Right lobe of liver (tissue), 4 donors: ENCODE measurements around the gene DMPK.

Source experiments
- POLR2A ChIP-seq: fragments of 450-650 bp; IDR thresholded peaks from one replicate; pipeline ENCODE4 v1.6.1; 2017; ENCODE audit warnings: antibody characterized with exemption, mild to moderate bottlenecking
- TF ChIP-seq, protein P1 (sequence below), 4 donors: fragments of 200-600 bp in 3 of 4; fragments of 450-650 bp in 1 of 4; IDR thresholded peaks; one replicate each; pipeline versions ENCODE4 v1.5.1 to v1.8.0; 2016 to 2022; ENCODE audit warnings: antibody characterized with exemption in 4 of 4, mild to moderate bottlenecking in 2 of 4
- donor health status: DM: no; HTN: no; CAD: no.
- donor health status: DM: no; HTN: no; CAD: no.
- donor health status: DM: no; HTN: yes; CAD: no.

DNA sequence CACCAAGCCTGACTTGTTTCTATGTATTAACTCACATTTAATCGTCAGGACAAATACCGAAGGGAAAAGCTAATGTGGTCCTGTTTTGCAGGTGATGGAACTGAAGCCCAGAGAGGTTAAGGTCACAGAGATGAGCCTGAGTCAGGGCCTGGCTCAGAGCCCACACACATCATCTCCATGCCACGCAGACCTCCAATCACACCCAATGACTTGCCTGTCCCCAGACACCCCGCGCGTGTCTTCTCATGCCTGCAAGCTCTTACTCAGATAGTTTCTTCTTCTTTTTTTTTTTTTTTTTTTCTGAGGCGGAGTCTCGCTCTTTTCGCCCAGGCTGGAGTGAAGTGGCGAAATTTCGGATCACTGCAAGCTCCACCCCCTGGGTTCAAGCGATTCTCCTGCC is 29.7 kb downstream of the DMPK start:
- TF ChIP-seq, protein P1, sequence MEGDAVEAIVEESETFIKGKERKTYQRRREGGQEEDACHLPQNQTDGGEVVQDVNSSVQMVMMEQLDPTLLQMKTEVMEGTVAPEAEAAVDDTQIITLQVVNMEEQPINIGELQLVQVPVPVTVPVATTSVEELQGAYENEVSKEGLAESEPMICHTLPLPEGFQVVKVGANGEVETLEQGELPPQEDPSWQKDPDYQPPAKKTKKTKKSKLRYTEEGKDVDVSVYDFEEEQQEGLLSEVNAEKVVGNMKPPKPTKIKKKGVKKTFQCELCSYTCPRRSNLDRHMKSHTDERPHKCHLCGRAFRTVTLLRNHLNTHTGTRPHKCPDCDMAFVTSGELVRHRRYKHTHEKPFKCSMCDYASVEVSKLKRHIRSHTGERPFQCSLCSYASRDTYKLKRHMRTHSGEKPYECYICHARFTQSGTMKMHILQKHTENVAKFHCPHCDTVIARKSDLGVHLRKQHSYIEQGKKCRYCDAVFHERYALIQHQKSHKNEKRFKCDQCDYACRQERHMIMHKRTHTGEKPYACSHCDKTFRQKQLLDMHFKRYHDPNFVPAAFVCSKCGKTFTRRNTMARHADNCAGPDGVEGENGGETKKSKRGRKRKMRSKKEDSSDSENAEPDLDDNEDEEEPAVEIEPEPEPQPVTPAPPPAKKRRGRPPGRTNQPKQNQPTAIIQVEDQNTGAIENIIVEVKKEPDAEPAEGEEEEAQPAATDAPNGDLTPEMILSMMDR (IDR thresholded peaks at IDR 0.05) = no peak
- TF ChIP-seq POLR2A = no peak
